Omental fat pad (tissue), 4 donors: Measurements from ENCODE around the gene CRY1. TPM values are rescaled to one million over a fixed set of nuclear protein-coding genes. Genes with fewer than 3 reads are reported as not detected.
"Not testable (repeated sequence)": the region's sequence is repeated elsewhere in the genome, so short reads cannot be mapped to it uniquely, and the experiment has no call there.

Experiments
- ATAC-seq: fragments of 150-250 bp; one replicate; pipeline ENCODE4 v1.9.1; 2016; ENCODE audit warnings: mild to moderate bottlenecking, moderate library complexity; ENCODE audit not compliant: low FRiP score
- DNase-seq: peaks from one replicate; pipeline ENCODE4 v3.0.0-alpha.2; 2019; ENCODE audit warnings: low spot score
- total RNA-seq, 4 donors: library from RNA; depleted of rRNA; stranded (reverse); fragments of >200 nt; gene quantifications; one replicate each; pipeline ENCODE4 v1.1.0, GENCODE V29; 2016
- TF ChIP-seq, protein P1 (sequence below), 3 donors: fragments of 450-650 bp; IDR thresholded peaks; one replicate each; pipeline ENCODE4 v1.5.1; 2016 to 2017; ENCODE audit warnings: antibody characterized with exemption in 3 of 3, mild to moderate bottlenecking in 3 of 3, moderate library complexity in 2 of 3

Gene CRY1
- total RNA-seq, 4 donors from 2014 or later = 20.7 to 97.0 (median 52.9) TPM

DNA sequence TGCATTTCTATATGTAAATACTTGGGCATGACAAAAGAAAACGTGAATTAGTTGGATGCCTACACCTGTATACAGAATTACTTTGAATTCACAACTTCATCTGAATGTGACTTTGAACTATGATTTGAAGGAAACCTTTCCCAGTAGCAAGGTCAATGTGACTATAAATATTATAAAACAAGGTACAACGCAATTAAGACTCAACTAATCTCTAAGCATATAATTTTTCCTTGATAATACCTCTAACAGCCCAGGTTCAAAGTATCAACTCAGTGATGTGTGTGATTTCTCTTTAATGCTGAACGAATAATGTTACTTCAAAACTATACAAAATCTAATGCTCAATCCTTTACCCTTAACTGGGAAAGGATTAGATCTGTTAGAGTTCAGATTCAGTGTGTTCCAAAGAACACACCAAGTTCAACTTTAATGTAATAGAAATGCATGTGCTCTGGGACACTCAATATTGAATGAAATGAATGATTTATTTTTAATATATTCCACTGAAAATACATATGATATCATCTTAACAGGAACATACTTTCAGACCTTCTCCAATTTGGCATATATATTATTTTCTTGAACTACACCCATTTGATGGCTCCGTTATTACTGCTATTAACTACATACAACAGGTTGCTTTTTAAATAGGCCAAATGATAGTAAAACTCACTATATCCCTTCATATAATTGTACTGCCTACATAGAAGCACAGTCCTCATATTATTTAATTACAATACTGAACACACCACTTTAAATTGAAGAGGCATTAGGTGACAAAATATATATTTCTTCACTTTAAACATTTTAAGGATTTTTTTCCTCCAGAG is 66.3 kb downstream of the CRY1 start:
- peak; percentile 26 for ATAC-seq

DNA sequence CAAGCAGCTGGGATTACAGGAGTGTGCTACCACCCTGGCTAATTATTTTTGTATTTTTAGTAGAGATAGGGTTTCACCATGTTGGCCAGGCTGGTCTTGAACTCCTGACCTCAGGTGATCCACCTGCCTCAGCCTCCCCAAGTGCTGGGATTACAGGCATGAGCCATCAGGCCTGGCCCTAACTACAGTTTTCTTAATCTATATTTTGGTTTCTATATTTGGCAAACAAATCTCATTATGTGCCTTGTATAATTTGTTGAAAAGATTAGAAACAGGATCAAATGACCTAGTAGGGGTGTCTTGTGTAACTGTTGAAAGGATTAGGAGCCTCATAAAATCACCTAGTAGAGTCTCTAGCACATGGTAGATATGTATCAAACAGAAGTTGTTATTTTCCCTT is 67.0 kb downstream of the CRY1 start:
- not testable (repeated sequence) for DNase-seq, ATAC-seq

More for the DNA sequence above, 66.3 kb downstream of the CRY1 start:
- DNase-seq = no peak
- TF ChIP-seq, protein P1, sequence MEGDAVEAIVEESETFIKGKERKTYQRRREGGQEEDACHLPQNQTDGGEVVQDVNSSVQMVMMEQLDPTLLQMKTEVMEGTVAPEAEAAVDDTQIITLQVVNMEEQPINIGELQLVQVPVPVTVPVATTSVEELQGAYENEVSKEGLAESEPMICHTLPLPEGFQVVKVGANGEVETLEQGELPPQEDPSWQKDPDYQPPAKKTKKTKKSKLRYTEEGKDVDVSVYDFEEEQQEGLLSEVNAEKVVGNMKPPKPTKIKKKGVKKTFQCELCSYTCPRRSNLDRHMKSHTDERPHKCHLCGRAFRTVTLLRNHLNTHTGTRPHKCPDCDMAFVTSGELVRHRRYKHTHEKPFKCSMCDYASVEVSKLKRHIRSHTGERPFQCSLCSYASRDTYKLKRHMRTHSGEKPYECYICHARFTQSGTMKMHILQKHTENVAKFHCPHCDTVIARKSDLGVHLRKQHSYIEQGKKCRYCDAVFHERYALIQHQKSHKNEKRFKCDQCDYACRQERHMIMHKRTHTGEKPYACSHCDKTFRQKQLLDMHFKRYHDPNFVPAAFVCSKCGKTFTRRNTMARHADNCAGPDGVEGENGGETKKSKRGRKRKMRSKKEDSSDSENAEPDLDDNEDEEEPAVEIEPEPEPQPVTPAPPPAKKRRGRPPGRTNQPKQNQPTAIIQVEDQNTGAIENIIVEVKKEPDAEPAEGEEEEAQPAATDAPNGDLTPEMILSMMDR (IDR thresholded peaks at IDR 0.05) = no peak

DNA sequence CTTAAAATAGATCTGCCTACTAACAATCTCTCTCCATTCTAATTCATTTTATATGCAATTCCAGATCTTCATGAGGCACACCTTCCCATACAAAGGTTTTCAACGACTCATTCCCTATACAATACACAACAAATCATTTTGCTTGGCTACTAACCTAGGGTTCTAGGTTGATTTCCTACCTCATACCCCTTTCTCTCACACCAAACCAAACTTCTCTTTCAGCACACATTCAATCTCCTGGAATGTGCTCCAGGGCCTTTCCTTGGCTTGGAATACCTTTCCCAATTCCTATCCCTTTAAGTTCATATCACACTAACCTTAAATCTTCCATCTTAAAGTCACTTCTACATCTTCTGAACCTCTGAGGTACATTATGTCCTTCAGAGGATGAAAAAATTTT is 67.7 kb downstream of the CRY1 start:
- TF ChIP-seq, protein P1 (IDR thresholded peaks at IDR 0.05) = no peak
- ATAC-seq (no peak), DNase-seq (no peak)

DNA sequence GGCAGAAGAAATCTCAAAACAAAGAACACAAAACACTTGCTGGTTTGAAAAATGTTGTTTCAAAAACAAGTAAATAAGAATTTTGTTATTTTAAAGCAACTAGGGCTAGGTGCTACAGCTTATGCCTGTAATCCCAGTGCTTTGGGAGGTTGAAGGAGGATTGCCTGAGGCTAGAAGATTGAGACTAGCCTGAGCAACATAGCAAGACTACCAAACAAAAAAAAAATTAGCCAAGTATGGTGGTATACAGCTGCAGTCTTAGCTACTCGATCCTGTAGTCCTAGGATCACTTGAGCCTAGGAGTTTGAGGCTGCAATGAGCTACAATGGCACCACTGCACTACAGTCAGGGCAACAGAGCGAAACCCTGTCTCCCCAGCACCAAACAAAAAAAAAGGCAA is 73.8 kb downstream of the CRY1 start:
- TF ChIP-seq, protein P1 (IDR thresholded peaks at IDR 0.05) = no peak
- no peak for ATAC-seq
- no peak for DNase-seq

DNA sequence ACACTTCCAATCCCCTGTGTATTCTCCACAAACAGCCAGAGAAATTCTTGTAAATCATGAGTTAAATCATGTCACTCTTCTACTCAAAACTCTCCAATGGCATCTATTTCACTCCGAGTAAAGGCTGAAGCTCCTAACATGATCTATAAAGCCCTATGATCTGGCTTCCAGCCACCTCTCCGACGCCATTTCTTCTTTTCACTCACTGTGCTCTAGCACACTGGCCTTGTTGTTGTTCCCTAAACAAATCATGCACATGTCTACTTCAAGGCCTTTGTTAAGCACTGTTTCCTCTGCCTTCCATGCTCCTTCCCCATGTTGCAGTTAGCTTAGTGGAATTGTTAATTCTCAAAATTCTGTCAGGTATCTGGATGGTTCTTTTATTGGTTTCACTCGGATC is 76.3 kb downstream of the CRY1 start:
- ATAC-seq = no peak
- TF ChIP-seq, protein P1 (IDR thresholded peaks at IDR 0.05) = no peak
- DNase-seq = no peak

DNA sequence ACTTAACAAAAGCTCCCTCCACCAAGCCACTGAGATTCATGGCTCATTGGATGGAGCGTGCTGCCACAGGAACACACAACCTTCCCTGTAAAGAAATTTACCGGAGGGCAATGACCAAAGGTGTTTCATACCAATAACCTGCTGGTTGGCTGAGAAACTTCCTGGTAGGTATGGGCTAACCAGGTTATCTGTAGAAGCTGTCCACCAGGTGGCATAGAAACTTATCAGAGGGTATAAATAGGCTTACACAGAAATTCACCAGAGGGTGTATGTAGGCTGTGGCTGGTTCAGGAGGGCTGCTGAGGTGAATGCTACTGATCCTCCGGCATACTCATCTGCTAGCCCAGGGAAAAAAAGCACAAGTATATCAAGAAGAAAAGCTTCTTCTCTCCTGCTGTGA is 79.3 kb downstream of the CRY1 start:
- DNase-seq = no peak
- TF ChIP-seq, protein P1 (IDR thresholded peaks at IDR 0.05) = no peak
- no peak for ATAC-seq

DNA sequence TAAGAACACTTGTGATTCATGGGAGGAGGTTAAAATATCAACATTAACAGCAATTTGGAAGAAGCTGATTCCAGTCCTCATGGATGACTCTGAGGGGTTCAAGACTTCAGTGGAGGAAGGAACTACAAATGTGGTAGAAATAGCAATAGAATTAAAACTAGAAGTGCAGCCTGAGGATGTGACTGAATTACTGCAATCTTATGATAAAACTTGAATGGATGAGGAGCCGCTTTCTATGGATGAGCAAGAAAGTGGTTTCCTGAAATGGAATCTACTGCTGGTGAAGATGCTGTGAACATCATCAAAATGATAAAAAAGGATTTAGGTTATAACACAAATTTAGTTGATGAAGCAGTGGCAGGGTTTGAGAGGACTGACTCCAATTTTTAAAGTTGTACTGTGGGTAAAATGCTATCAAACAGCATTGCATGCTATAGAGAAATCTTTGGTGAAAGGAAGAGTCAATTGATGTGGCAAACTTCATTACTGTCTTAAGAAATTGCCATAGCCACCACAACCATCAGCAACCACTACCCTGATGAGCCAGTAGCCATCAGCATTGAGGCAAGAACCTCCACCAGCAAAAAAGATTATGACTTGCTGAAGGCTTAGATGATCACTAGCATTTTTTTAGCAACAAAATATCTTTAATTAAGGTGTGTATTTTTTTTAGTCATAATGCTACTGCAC is 80.5 kb downstream of the CRY1 start:
- ATAC-seq = no peak
- TF ChIP-seq, protein P1 (IDR thresholded peaks at IDR 0.05) = no peak
- DNase-seq = no peak
